ENCODE results near the gene BOK.

DNA sequence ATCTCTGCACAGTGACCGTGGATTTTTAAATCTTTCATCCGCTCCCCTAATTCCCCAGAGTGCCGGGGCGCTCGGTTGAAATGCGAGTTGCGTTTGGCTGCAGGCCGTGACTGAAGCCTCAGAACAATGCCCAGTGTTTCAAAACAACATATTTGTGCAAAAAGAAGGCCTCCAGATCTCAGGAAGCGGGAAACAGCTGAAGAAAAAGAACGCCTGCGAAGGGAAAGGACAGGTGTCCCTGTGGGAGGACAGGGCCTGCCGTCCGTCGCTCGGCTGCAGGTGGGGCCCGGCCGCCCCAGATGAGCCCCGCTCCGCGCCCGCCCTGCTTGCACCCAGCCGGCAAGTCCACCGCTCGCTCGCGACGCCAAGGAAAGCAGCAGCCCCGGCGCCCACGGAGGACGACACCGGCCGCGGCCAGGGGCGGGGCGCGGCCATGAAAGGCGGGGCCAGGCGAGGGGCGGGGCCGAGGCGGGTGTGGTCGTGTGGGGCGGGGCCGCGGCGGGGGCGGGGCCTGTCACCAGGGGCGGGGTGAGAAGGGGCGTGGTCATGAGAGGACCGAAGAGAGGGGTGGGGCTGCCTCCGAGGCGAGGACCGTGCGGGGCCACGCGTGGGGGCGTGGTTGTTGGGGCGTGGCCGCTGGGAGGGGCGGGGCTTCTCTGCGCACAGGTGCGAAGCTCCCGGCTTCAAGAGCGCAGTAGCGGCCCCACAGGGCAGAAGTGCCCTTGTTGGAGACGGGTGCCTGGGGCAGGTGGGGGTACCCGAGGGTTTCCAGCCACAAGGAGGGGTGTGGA is 17.6 kb upstream of the BOK start:
- TF ChIP-seq, protein P1, sequence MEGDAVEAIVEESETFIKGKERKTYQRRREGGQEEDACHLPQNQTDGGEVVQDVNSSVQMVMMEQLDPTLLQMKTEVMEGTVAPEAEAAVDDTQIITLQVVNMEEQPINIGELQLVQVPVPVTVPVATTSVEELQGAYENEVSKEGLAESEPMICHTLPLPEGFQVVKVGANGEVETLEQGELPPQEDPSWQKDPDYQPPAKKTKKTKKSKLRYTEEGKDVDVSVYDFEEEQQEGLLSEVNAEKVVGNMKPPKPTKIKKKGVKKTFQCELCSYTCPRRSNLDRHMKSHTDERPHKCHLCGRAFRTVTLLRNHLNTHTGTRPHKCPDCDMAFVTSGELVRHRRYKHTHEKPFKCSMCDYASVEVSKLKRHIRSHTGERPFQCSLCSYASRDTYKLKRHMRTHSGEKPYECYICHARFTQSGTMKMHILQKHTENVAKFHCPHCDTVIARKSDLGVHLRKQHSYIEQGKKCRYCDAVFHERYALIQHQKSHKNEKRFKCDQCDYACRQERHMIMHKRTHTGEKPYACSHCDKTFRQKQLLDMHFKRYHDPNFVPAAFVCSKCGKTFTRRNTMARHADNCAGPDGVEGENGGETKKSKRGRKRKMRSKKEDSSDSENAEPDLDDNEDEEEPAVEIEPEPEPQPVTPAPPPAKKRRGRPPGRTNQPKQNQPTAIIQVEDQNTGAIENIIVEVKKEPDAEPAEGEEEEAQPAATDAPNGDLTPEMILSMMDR (conservative IDR thresholded peaks at IDR 0.05; ENCODE audit: low read depth, low read length) = no peak
- TF ChIP-seq, protein P2, sequence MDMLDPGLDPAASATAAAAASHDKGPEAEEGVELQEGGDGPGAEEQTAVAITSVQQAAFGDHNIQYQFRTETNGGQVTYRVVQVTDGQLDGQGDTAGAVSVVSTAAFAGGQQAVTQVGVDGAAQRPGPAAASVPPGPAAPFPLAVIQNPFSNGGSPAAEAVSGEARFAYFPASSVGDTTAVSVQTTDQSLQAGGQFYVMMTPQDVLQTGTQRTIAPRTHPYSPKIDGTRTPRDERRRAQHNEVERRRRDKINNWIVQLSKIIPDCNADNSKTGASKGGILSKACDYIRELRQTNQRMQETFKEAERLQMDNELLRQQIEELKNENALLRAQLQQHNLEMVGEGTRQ (IDR thresholded peaks at IDR 0.05; ENCODE audit: low read depth, low read length) = no peak
- TF ChIP-seq POLR2A (IDR thresholded peaks at IDR 0.05; ENCODE audit: low read depth, low read length) = no peak
- no peak for TF ChIP-seq CHD1 (IDR thresholded peaks at IDR 0.05; ENCODE audit: low read depth, low read length)
- no peak for TF ChIP-seq RFX5 (IDR thresholded peaks at IDR 0.05; ENCODE audit: low read depth, low read length)
- no peak for TF ChIP-seq SMC3 (IDR thresholded peaks at IDR 0.05; ENCODE audit: low read depth, low read length)
- TF ChIP-seq MAFK (IDR thresholded peaks at IDR 0.05; ENCODE audit: low read depth, low read length) = no peak
- TF ChIP-seq, protein P3, sequence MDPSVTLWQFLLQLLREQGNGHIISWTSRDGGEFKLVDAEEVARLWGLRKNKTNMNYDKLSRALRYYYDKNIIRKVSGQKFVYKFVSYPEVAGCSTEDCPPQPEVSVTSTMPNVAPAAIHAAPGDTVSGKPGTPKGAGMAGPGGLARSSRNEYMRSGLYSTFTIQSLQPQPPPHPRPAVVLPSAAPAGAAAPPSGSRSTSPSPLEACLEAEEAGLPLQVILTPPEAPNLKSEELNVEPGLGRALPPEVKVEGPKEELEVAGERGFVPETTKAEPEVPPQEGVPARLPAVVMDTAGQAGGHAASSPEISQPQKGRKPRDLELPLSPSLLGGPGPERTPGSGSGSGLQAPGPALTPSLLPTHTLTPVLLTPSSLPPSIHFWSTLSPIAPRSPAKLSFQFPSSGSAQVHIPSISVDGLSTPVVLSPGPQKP (IDR thresholded peaks at IDR 0.05; ENCODE audit: borderline replicate concordance, low read depth, low read length) = no peak
- TF ChIP-seq CEBPB (IDR thresholded peaks at IDR 0.05; ENCODE audit: low read depth, low read length) = no peak
